Measurements from ENCODE around the gene NRXN3.
A peak's percentile ranks its signal among the peaks of the same experiment; 100 is the strongest.

NRXN3 gene

DNA sequence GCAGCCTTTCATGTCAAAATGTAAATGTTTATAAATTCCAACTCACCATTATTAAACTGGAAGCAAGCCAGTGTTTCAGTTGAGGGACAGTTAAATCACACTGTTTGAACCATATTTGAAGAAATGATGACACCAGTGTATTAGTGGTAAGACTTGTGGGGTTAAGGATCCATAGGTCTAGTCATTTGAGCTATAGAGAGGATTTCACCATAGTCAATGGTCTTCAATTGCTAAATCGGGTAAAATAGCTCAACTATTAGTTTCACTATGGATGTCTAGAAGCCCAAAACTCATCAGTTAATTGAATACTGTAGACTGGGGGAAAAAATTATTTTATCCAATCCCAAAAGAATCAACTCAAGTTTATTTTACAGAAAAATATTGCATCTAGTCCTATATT, 659.1 kb downstream of the NRXN3 start:
- no peaks in the 10 kb centered on the region for H3K27me3 Mint-ChIP-seq (ENCODE audit: low read depth)
- no peak for DNase-seq (ENCODE audit: low spot score)
- no peak overlapping the region for H3K27ac Mint-ChIP-seq
- H3K36me3 Mint-ChIP-seq (ENCODE audit: low read depth): no peaks in the 10 kb centered on the region
- H3K9me3 Mint-ChIP-seq: no peaks in the 10 kb centered on the region
- no peaks in the 10 kb centered on the region for H3K4me1 Mint-ChIP-seq (ENCODE audit: low read depth)
- H3K4me3 Mint-ChIP-seq: no peak overlapping the region

DNA sequence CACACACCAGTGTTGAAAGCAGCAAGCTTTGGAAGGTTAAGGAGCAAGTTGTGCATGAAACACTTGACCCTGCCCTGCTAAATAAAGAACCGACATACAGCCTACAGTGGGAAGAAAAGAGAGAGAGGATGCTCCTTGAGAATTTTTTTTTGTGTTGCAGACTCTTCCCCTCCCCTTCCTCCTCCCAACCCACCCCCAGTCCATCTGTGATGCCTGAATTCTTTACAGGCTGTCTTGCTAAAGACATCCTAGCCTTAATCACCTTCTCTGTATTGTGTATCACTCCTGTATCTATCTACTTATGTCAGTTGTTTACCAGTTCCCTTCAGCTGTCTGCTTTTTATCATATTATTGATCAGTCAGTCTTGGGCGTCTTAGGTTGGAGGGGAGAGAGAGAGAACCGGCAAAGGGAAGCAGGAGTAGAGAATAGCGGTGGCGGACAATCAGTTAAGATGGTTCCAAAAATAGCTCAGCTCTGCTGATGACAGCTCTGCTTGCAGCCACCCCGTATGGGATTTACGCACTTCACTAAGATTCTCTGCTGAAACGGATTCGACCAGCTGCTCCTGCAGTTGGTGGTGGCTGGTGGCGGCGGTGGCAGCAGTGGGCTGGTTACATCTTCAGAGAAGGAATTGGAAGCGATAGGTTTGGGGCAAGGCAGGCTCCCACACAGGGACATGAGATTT, 664.7 kb downstream of the NRXN3 start:
- no peak for DNase-seq (ENCODE audit: low spot score)
- Mint-ChIP-seq H3K4me1 (ENCODE audit: low read depth) (no peaks in the 10 kb centered on the region), H3K4me3 (no peak overlapping the region), H3K36me3 (ENCODE audit: low read depth) (no peaks in the 10 kb centered on the region), H3K27me3 (ENCODE audit: low read depth) (no peaks in the 10 kb centered on the region), H3K9me3 (no peaks in the 10 kb centered on the region), H3K27ac (no peak overlapping the region)

DNA sequence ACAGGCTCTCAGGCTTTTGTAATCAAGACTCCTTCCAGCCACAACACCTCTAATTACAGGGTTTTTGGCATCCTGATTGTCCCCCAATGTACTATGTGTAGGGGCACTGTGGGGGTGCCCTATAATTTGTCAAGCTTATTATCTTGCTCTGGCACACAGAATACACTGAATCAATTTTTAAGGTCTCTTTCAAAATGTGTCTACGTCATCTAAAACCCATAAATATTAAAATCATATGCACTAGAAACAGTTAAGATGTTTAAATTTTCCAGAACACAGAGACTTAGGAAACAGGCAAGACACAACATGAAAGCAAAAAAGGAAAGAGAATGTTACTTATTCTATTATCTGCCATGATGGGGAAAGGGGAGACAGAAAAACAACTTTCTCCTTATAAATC, 665.7 kb downstream of the NRXN3 start:
- no peak overlapping the region for H3K27ac Mint-ChIP-seq
- no peaks in the 10 kb centered on the region for H3K27me3 Mint-ChIP-seq (ENCODE audit: low read depth)
- H3K4me1 Mint-ChIP-seq (ENCODE audit: low read depth): no peaks in the 10 kb centered on the region
- H3K9me3 Mint-ChIP-seq: no peaks in the 10 kb centered on the region
- H3K36me3 Mint-ChIP-seq (ENCODE audit: low read depth): no peaks in the 10 kb centered on the region
- no peak overlapping the region for H3K4me3 Mint-ChIP-seq
- no peak for DNase-seq (ENCODE audit: low spot score)

DNA sequence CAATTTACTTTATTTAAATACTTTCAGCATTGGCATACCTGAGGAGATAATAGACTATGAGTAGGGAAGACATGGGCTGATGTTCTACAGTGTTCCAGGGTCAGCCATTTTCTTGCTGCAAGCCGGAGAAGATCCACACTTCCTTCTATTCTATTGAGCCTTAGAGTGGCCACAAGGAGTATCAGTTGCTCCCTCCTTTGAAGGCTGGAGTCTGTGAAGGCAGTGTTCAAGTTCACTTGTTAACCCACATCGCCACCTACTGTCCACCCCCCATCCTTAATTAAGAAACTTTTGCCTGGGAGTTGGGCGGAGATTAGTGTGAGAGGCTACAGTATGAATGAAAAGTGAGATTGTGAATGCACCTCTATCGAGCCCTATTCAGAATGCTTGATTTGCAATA, 666.6 kb downstream of the NRXN3 start:
- H3K36me3 Mint-ChIP-seq (ENCODE audit: low read depth): no peaks in the 10 kb centered on the region
- no peak for DNase-seq (ENCODE audit: low spot score)
- H3K27me3 Mint-ChIP-seq (ENCODE audit: low read depth): no peaks in the 10 kb centered on the region
- H3K9me3 Mint-ChIP-seq: no peaks in the 10 kb centered on the region
- no peak overlapping the region for H3K4me3 Mint-ChIP-seq
- H3K4me1 Mint-ChIP-seq (ENCODE audit: low read depth): no peaks in the 10 kb centered on the region
- H3K27ac Mint-ChIP-seq: no peak overlapping the region

DNA sequence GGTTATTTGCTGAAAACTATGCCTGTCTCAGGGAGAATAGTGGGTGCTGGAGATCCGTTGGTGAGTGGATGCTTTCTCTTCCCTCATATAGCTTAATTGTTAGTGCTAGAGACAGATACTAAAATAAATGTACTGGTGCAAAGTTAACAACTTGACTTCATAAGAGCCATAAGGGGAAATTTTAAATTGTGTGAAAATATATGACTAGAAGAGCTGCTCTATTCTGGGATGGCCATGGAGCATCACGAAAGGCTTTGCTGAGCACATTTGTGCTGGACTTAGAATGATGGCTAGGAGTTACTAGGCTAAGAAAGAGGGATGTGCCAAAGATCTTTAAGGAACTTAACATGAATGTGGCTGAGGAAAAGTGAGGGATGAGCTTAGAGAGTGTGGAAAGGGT, 668.8 kb downstream of the NRXN3 start:
- Mint-ChIP-seq H3K4me1 (ENCODE audit: low read depth) (no peaks in the 10 kb centered on the region), H3K27me3 (ENCODE audit: low read depth) (no peaks in the 10 kb centered on the region), H3K27ac (no peak overlapping the region), H3K4me3 (no peak overlapping the region), H3K9me3 (no peaks in the 10 kb centered on the region), H3K36me3 (ENCODE audit: low read depth) (no peaks in the 10 kb centered on the region)
- no peak for DNase-seq (ENCODE audit: low spot score)

DNA sequence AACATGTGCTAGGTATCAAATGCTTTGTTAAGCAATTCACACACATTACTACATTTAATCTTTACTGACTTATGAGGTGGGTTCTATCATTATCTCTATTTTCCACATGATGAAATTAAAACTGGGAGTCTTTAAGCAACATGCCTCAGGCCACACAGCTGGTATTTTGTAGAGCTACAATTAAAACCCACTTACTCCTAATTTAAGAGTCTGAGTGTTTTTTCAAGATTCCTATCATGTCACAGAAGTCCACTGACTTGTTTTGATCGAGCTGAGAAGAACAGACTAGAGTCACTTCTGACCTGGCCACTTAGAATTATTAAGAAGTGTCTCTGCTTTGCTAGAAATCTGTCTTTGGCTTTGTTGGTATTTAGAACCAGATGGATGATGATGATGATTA, 670.7 kb downstream of the NRXN3 start:
- no peaks in the 10 kb centered on the region for H3K9me3 Mint-ChIP-seq
- no peak overlapping the region for H3K27ac Mint-ChIP-seq
- no peaks in the 10 kb centered on the region for H3K4me1 Mint-ChIP-seq (ENCODE audit: low read depth)
- no peaks in the 10 kb centered on the region for H3K36me3 Mint-ChIP-seq (ENCODE audit: low read depth)
- no peaks in the 10 kb centered on the region for H3K27me3 Mint-ChIP-seq (ENCODE audit: low read depth)
- no peak for DNase-seq (ENCODE audit: low spot score)
- H3K4me3 Mint-ChIP-seq: no peak overlapping the region

DNA sequence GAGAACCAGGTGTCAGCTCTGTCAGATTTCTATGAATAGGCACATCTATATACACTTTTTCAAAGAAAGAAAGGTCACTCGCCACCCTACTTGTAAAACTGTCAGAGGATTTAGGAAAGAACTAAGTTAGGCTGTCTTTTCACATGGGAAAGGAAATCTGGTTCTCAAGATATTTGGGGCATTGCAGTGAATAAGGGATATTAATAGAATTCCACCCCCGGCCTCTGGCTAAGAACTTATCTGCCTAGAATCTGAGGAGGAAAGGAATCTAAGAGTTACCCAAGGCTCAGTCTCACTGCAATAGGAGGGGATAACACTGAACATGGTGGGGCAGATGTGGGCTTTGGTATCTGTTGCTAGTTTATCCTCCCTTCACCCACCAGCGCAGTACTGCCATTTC, 677.6 kb downstream of the NRXN3 start:
- no peaks in the 10 kb centered on the region for H3K9me3 Mint-ChIP-seq
- H3K4me1 Mint-ChIP-seq (ENCODE audit: low read depth): no peaks in the 10 kb centered on the region
- H3K27me3 Mint-ChIP-seq (ENCODE audit: low read depth): no peaks in the 10 kb centered on the region
- H3K36me3 Mint-ChIP-seq (ENCODE audit: low read depth): no peaks in the 10 kb centered on the region
- H3K4me3 Mint-ChIP-seq: no peak overlapping the region
- no peak for DNase-seq (ENCODE audit: low spot score)
- H3K27ac Mint-ChIP-seq: no peak overlapping the region

DNA sequence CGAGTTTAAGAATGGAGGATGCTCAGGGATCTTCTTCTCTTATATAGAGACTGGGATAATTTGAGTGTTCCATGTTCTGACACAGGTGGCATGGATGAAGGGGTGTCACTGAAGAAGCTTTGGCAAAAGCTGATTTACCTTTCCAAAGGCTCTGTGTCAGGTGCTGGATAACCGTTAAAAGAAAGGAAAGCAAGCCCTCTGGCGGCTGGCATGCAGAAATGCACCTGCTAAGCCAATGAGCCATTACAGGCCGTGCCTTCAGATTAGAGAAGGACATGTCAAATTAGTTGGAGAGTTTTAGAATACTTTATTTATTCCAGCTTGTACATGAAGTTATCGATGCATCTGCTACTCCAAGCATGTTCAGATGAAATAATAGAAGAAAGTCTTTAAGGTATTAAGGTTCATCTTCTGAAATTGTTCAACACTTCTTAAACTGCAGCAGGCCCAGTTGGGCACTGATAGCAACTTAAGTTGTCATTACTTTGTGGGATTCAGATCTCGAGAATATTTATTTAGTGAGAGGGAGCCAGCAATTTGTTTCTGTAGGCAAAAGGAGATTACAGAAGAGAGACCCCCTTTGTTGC, 678.2 kb downstream of the NRXN3 start:
- H3K27me3 Mint-ChIP-seq (ENCODE audit: low read depth): no peaks in the 10 kb centered on the region

DNA sequence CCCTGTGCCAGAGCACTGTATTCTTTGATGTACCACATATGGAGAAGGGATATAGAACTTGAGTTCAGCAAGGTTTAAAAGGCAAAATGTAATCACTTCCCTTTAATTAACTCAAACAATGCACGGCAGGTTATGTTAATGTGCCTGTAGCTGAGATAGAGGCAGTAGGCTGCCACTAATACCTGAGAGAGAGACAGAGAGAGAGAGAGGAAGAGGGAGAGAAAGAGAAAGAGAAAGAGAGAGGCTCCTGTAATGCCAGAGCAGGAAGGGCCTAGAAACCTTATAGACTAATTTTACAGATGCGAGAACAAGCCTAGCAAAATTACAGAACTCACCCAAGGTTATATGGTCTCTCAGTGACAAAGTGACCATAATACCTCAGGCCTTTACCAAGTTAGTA, 679.8 kb downstream of the NRXN3 start:
- Mint-ChIP-seq H3K9me3 (no peaks in the 10 kb centered on the region), H3K36me3 (ENCODE audit: low read depth) (no peaks in the 10 kb centered on the region), H3K27ac (no peak overlapping the region), H3K4me1 (ENCODE audit: low read depth) (no peaks in the 10 kb centered on the region), H3K27me3 (ENCODE audit: low read depth) (no peaks in the 10 kb centered on the region), H3K4me3 (no peak overlapping the region)
- DNase-seq (ENCODE audit: low spot score): no peak

More for the DNA sequence above, 678.2 kb downstream of the NRXN3 start:
- Mint-ChIP-seq H3K9me3 (no peaks in the 10 kb centered on the region), H3K27ac (no peak overlapping the region), H3K4me1 (ENCODE audit: low read depth) (no peaks in the 10 kb centered on the region), H3K4me3 (no peak overlapping the region), H3K36me3 (ENCODE audit: low read depth) (no peaks in the 10 kb centered on the region)
- peak; percentile 4 for DNase-seq (ENCODE audit: low spot score)

DNA sequence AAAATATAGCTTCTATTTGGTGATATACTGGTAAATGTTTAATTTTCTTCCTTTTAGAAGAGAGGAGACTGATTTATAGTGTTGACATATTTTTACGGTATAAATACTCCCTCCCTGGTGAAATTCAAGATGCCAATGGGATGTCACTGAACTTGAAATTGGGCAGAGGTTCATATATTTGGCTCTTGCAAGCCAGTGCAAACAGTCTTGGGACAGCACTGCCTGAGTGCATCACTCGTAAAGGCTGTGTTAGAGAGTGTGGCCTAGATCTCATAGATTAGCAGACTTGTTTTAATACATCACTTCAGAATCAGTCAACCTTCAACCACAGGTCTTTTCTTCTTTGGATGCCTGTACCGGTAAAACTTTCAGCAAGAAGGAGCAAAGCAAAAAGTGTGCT, 681.0 kb downstream of the NRXN3 start:
- no peaks in the 10 kb centered on the region for H3K9me3 Mint-ChIP-seq
- no peak overlapping the region for H3K4me3 Mint-ChIP-seq
- H3K4me1 Mint-ChIP-seq (ENCODE audit: low read depth): no peaks in the 10 kb centered on the region

DNA sequence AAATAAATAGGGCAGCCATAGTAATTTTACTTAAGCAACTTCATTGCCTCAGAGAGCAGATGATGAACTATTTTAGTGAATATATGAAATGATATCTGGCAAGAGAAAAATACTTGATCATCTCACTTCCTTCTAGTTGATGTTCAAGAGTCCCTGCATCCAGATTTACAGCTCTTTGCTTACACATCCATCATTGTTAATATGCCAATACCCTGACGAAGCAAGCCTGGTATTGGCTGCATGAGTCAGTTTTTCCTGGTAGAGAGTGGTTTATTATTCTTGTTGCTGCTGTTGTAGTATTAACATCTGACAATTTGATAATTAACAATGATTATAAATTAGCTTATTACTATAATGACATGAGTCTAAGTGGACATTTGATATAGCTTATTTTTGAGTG, 681.9 kb downstream of the NRXN3 start:
- DNase-seq (ENCODE audit: low spot score): no peak
- Mint-ChIP-seq H3K4me1 (ENCODE audit: low read depth) (no peaks in the 10 kb centered on the region), H3K27ac (no peak overlapping the region), H3K36me3 (ENCODE audit: low read depth) (no peaks in the 10 kb centered on the region), H3K27me3 (ENCODE audit: low read depth) (no peaks in the 10 kb centered on the region), H3K9me3 (no peaks in the 10 kb centered on the region), H3K4me3 (no peak overlapping the region)

More for the DNA sequence above, 681.0 kb downstream of the NRXN3 start:
- no peaks in the 10 kb centered on the region for H3K36me3 Mint-ChIP-seq (ENCODE audit: low read depth)
- no peak overlapping the region for H3K27ac Mint-ChIP-seq
- no peaks in the 10 kb centered on the region for H3K27me3 Mint-ChIP-seq (ENCODE audit: low read depth)
- no peak for DNase-seq (ENCODE audit: low spot score)

DNA sequence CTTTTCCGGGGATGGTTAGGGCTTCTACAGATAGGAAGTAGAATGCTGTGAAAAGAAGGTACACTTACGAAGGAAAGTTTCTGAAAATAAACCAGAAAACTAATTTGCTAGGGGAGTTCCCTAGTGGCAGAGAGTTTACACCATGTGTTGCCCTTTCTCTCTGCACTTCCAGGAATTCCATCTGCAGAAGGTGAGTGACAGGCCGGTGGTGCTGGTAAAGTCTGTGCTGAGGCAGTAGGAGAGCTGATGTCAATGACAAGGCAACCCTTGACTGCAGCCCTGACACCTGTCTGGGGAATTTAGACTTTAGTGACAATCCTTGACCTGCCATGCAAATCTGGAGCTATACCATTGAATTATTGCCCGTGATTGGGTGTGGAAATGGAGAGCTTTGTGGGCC, 687.8 kb downstream of the NRXN3 start:
- Mint-ChIP-seq H3K4me1 (ENCODE audit: low read depth) (no peaks in the 10 kb centered on the region), H3K27ac (no peak overlapping the region)

DNA sequence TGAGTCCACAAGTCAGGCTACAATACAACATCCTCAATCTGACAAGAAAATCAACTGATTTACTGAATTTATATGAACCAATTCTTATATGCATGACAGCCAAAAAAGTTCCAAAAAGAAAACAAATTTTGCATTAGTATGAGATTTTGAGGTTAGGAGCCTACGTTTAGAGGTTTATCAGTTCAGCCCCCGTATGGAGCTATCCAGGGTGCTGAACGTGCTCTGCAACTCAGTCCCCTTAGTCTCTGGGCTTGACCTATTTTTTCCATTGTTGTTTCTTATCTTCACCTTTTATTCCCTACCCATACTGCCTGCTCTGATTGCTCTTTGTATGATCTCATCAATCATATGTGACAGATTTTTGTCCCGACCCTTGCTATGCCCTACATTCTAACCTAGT, 693.0 kb downstream of the NRXN3 start:
- no peaks in the 10 kb centered on the region for H3K4me1 Mint-ChIP-seq (ENCODE audit: low read depth)
- DNase-seq (ENCODE audit: low spot score): no peak
- H3K4me3 Mint-ChIP-seq: no peak overlapping the region
- no peaks in the 10 kb centered on the region for H3K27me3 Mint-ChIP-seq (ENCODE audit: low read depth)
- H3K9me3 Mint-ChIP-seq: no peaks in the 10 kb centered on the region
- no peak overlapping the region for H3K27ac Mint-ChIP-seq
- no peaks in the 10 kb centered on the region for H3K36me3 Mint-ChIP-seq (ENCODE audit: low read depth)

More for the DNA sequence above, 687.8 kb downstream of the NRXN3 start:
- no peak for DNase-seq (ENCODE audit: low spot score)
- Mint-ChIP-seq H3K4me3 (no peak overlapping the region), H3K9me3 (no peaks in the 10 kb centered on the region), H3K36me3 (ENCODE audit: low read depth) (no peaks in the 10 kb centered on the region), H3K27me3 (ENCODE audit: low read depth) (no peaks in the 10 kb centered on the region)

DNA sequence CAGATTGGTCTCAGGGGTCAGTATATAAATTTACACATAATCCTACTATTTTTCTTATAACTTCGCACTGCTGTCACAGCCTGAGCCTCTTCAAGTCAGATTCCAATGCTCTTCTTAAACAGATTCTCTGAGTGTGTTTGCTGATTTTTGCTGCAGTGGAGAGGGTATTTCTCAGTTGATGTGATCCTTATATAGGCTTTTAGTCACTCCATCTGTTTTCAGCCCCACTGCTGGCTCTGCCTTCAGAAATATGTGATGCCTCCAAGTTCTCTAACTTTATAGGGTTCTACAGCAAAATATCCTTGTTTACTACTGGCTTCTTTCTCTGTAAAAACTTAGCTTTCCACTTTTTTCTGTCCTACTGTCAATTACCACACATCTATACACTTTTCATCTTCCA, 702.7 kb downstream of the NRXN3 start:
- Mint-ChIP-seq H3K4me3 (no peak overlapping the region), H3K4me1 (ENCODE audit: low read depth) (no peaks in the 10 kb centered on the region), H3K27ac (no peak overlapping the region), H3K36me3 (ENCODE audit: low read depth) (no peaks in the 10 kb centered on the region), H3K9me3 (no peaks in the 10 kb centered on the region), H3K27me3 (ENCODE audit: low read depth) (no peaks in the 10 kb centered on the region)
- no peak for DNase-seq (ENCODE audit: low spot score)

DNA sequence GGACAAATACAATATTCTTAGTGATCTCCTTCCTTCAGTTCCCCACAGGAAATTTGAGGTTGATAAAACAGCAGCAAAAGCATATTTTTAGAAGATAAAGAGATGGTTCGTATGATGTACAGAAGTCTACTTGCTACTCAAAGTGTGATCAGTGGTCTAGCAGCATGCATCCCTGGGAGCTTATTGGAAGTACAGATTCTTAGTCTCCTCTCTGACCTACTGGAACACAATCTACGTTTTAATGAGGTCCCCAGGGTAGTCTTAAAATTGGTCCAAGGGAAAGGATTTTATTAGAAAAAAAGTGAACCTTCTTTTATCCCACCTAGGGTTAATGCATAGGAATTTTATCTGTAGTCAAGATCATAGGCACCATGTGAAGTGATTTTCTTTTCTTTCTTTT, 703.4 kb downstream of the NRXN3 start:
- Mint-ChIP-seq H3K36me3 (ENCODE audit: low read depth) (no peaks in the 10 kb centered on the region), H3K4me1 (ENCODE audit: low read depth) (no peaks in the 10 kb centered on the region), H3K27ac (no peak overlapping the region), H3K4me3 (no peak overlapping the region), H3K27me3 (ENCODE audit: low read depth) (no peaks in the 10 kb centered on the region), H3K9me3 (no peaks in the 10 kb centered on the region)
- DNase-seq (ENCODE audit: low spot score): no peak
